DOHH2 (cell line): ENCODE measurements around the gene SLC6A3.
"Not testable (repeated sequence)": the region's sequence is repeated elsewhere in the genome, so short reads cannot be mapped to it uniquely, and the experiment has no call there.

Experiments
- H3F3A ChIP-seq: fragments of 200-600 bp; sonication (generic), shearing (Covaris generic); 2 replicates; pipeline ENCODE4 v1.6.0; 2016; ENCODE audit warnings: antibody characterized with exemption, mild to moderate bottlenecking; ENCODE audit not compliant: control insufficient read depth, insufficient read depth
- H3K27ac ChIP-seq: fragments of 200-600 bp; sonication (generic); 2 replicates; pipeline ENCODE4 v1.5.1; 2014; ENCODE audit warnings: low read depth, mild to moderate bottlenecking, low read length, moderate library complexity
- H3K27me3 ChIP-seq: fragments of 200-600 bp; sonication (generic); 2 replicates; pipeline ENCODE4 v1.6.1; 2014; ENCODE audit warnings: mild to moderate bottlenecking, low read length, mixed read lengths; ENCODE audit not compliant: control insufficient read depth
- H3K36me3 ChIP-seq: fragments of 200-600 bp; sonication (generic); 2 replicates; pipeline ENCODE4 v1.6.1; 2014; ENCODE audit warnings: mild to moderate bottlenecking, low read length, moderate library complexity, mixed read lengths; ENCODE audit not compliant: control insufficient read depth
- H3K4me1 ChIP-seq: fragments of 200-600 bp; sonication (generic); 2 replicates; pipeline ENCODE4 v1.6.1; 2014; ENCODE audit warnings: mild to moderate bottlenecking, low read length, mixed read lengths; ENCODE audit not compliant: control insufficient read depth
- H3K4me2 ChIP-seq: fragments of 200-600 bp; sonication (generic); 2 replicates; pipeline ENCODE4 v1.6.0; 2014; ENCODE audit warnings: mild to moderate bottlenecking, low read length, moderate library complexity
- H3K4me3 ChIP-seq: fragments of 200-600 bp; sonication (generic); 2 replicates; pipeline ENCODE4 v1.5.1; 2014; ENCODE audit warnings: mild to moderate bottlenecking, low read length, mixed read lengths
- H3K79me2 ChIP-seq: fragments of 200-600 bp; sonication (generic); 2 replicates; pipeline ENCODE4 v1.6.1; 2014; ENCODE audit warnings: mild to moderate bottlenecking, low read length, mixed read lengths; ENCODE audit not compliant: control insufficient read depth
- H3K9me2 ChIP-seq: fragments of 200-600 bp; sonication (generic); replicated peaks from 2 replicates; pipeline ENCODE4 v1.6.1; 2014; ENCODE audit warnings: mild to moderate bottlenecking, low read length, mixed read lengths; ENCODE audit not compliant: control insufficient read depth
- H3K9me3 ChIP-seq: fragments of 200-600 bp; sonication (generic); 2 replicates; pipeline ENCODE4 v1.6.1; 2014; ENCODE audit warnings: antibody characterized with exemption, low read length, mixed read lengths; ENCODE audit not compliant: control insufficient read depth, insufficient read depth
- H4K20me1 ChIP-seq: fragments of 200-600 bp; sonication (generic); 2 replicates; pipeline ENCODE4 v1.6.0; 2014; ENCODE audit warnings: low read depth, mild to moderate bottlenecking, antibody characterized with exemption, low read length, moderate library complexity; ENCODE audit not compliant: control insufficient read depth, insufficient read depth
- CTCF ChIP-seq: fragments of 200-600 bp; sonication (generic); IDR thresholded peaks from one replicate; pipeline ENCODE4 v1.5.1; 2014; ENCODE audit warnings: antibody characterized with exemption, mild to moderate bottlenecking, low read depth, low read length; ENCODE audit not compliant: poor library complexity, severe bottlenecking
- EZH2phosphoT487 ChIP-seq: fragments of 200-600 bp; sonication (generic); IDR thresholded peaks from 2 replicates; pipeline ENCODE4 v1.6.1; 2017; ENCODE audit warnings: borderline replicate concordance, mild to moderate bottlenecking, antibody characterized with exemption, low read length, moderate library complexity, mixed read lengths

The SLC6A3 gene

GRCh38 chr5:1360861-1361260 is 84.4 kb downstream of the SLC6A3 start:
- Histone ChIP-seq H3K9me3 (no peaks in the 10 kb centered on the region), H3K36me3 (no peaks in the 10 kb centered on the region), H3K27me3 (peaks cover 35% of the 10 kb centered on the region), H3K27ac (no peak overlapping the region), H3K4me1 (peaks cover 12% of the 10 kb centered on the region), H3F3A (no peaks in the 10 kb centered on the region), H3K4me2 (no peak overlapping the region), H4K20me1 (no peaks in the 10 kb centered on the region), H3K79me2 (no peaks in the 10 kb centered on the region), H3K4me3 (no peak overlapping the region), H3K9me2 (no peaks in the 10 kb centered on the region)
- TF ChIP-seq EZH2phosphoT487 (no peak), CTCF (no peak)

DNA sequence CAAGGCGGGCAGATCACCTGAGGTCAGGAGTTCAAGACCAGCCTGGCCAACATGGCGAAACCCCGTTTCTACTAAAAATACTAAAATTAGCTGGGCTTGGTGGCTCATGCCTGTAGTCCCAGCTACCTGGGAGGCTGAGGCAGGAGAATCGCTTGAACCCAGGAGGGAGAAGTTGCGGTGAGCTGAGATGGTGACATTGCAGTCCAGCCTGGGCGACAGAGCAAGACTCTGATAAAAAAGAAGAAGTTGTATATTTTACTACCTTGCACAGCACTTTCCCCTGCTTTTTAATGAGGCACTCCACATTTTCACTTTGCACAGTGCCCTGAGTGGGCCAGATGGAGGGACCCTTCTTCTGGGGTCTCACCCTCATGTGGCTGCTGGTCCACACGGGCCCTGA is 84.9 kb downstream of the SLC6A3 start:
- not testable (repeated sequence) for H3K27ac ChIP-seq, H3K9me2 ChIP-seq, H3K9me3 ChIP-seq, H3K4me3 ChIP-seq, H3F3A ChIP-seq, H3K79me2 ChIP-seq, H3K4me1 ChIP-seq, H3K36me3 ChIP-seq, H3K4me2 ChIP-seq, H4K20me1 ChIP-seq
- peaks cover 35% of the 10 kb centered on the region for H3K27me3 ChIP-seq

- peaks cover 35% of the 10 kb centered on the region for H3K27me3 ChIP-seq
Measured at GRCh38 chr5:1359713-1360112, 85.5 kb downstream of the SLC6A3 start.

More at GRCh38 chr5:1359713-1360112, 85.5 kb downstream of the SLC6A3 start:
- H3K4me2 ChIP-seq, result no peak overlapping the region
- H3F3A ChIP-seq, result no peaks in the 10 kb centered on the region
- H3K4me3 ChIP-seq, result no peak overlapping the region
- no peaks in the 10 kb centered on the region for H4K20me1 ChIP-seq
- H3K4me1 ChIP-seq, result peaks cover 3% of the 10 kb centered on the region; the same call in 1 of the 2 replicates
- TF ChIP-seq EZH2phosphoT487, result no peak
- TF ChIP-seq CTCF, result no peak
- no peaks in the 10 kb centered on the region for H3K9me3 ChIP-seq
- no peaks in the 10 kb centered on the region for H3K36me3 ChIP-seq
- H3K27ac ChIP-seq, result no peak overlapping the region
- H3K9me2 ChIP-seq, result no peaks in the 10 kb centered on the region
- H3K79me2 ChIP-seq, result no peaks in the 10 kb centered on the region
